ENCODE measurements around the gene PDGFC. TPM values are rescaled to one million over a fixed set of nuclear protein-coding genes. Genes with fewer than 3 reads are reported as not detected.

The PDGFC gene
- total RNA-seq, 1 experiment from 2014 or later = 162 TPM

DNA sequence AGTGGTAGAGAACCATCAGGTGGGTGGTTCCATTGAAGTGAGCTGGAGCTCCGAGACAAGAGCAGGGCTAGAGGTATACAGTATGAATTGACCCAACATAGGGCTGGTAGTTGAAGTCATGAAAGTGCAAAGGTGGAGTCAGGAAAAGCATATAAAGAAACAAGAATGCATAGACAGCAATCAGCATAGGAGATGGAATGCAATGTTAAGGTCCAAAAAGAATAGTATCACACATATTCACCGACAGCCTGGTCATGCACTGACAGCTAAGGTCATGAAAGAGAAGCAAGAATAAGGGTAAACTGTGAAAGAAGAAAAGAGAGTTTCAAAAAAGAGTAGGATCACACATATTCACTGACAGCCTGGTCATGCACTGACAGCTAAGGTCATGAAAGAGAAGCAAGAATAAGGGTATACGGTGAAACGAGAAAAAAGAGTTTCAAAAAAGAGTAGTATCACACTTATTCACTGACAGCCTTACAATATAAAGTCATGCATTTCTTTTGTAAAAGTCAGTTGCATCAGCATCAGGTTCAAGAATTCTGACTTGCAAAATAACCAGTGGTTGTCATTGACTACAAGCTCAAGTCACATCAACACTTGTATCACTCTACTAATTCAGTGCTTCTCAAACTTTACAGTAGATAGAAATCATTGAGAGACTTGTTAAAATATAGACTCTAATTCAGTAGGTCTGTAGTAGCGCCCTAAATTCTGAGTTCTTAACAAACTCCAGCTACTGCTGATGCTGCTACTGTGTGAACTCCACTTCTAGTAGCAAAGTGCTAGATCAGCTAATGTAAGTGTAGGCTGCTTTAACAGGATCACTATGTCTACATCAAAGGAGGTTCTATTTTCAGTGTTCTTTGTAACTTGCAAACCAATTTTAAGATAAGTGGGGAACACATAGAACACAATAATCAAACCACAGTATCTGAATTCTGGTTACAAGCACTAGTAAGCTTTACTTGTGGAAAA lies 221.9 kb downstream of the PDGFC start:
- DNase-seq (ENCODE audit: low read depth) = peak; percentile 59

DNA sequence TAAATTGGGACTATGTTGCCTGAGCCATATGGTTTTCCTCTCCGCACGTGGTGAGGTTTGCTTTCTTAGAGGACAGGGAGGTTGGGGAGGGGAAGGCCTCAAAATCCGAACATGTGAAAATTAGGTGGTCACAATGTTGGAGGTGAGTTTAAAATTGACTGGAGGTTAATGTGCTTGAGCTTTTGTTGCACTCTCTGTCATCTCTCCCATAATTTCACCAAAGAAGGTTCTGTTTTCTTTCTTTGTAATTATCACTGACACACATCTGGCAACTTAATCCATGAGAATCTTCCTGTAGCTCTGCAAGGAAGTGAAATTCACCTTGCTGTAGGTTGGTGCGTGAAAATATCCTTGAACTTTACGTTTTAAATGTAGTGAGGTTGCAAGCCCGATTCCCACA lies 225.5 kb downstream of the PDGFC start:
- no peak for DNase-seq (ENCODE audit: low read depth)

DNA sequence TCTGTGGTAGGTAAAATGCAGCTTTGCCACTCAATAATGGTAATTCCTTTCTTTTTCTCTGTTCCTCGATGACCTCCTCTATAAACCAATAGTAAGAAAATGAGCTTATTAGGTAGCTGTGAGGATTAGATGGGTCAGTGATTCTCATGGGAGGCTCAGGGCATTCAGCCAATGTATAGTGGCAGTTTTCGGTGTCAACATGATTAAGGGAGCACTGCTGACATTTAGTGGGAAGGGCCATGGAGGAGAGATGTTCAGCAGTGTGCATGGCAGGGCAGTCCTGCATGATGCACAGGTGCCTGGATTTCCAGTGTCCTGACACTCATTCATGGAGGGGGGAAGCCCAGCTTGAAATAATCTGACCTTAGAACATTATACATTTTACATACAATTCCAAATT lies 232.8 kb downstream of the PDGFC start:
- DNase-seq (ENCODE audit: low read depth) = no peak

DNA sequence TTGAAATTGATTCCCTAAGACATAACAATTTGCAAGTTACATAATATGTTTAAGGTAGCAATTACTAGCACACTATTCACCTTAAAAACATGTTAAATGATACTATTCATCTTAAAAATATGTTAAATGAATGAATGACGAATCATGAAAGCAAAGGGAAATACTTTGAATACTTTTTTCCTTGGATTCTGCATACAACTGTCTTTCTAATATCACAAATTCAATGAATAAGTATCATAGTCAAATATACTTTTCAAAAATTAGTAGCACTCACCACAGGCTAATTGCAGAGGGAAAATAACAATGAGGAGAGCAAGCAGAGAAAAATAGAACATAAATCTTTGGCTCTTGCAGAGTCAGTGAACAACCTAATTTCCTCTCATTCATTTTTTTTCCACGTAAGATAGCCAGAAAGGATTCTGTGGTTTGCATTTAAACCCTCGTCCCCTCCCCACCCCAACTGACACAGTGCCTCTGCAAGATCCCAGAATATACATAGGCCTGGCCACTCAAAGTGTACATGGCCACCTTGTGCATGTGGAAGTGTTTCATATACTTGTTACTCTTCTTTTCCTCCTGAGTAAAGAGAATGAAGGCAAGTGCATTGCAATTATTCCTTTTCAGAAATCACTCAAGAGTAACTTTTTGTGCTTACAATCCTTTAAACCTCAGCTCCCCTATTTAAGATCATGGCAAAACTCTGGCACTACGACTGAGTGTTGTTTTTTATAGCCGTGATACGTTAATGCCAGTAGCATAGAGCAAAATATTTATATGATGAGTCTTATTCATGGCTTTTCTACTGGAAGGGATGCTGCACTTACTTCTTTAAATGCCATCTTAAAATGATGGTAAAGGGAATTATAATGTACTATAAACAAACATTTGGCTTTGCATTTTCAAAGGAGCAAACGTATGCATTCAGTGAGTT lies 236.4 kb downstream of the PDGFC start:
- peak; percentile 73 for DNase-seq (ENCODE audit: low read depth)

DNA sequence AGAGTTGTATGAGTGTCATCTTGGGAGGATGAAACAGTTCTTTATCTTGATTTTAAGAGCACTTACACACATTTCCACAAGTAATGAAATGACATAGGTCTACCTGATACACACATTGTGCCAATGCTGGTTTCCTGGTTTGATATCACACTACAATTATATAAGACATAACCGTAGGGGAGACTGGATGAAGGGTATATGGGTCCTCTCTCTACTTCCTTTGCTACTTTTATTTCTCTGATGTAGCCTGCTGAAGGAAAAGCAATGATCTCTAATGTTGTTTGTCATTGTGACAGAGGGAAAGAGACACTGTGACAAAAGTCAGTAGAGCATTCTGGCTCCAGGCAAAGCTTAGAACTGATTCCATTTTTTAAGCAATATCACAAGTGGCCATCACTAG lies 238.0 kb downstream of the PDGFC start:
- no peak for DNase-seq (ENCODE audit: low read depth)

DNA sequence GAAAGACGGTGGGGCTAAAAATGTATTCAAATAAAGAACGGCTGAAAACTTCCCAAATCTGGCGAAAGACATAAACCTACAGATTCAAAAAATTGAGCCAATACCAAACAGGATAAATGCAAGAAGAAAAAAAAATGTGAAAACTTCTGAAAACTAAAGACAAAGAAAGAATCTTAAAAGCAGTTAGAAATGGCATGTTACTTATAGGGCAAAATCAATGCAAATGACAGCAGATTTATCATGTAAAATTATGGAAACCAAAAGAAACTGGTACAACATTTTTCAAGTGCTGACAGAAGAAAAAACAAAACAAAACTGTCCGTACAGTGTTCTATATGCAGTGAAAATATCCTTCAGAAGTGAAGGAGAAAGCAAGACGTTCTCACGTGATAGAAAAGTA lies 239.0 kb downstream of the PDGFC start:
- no peak for DNase-seq (ENCODE audit: low read depth)

DNA sequence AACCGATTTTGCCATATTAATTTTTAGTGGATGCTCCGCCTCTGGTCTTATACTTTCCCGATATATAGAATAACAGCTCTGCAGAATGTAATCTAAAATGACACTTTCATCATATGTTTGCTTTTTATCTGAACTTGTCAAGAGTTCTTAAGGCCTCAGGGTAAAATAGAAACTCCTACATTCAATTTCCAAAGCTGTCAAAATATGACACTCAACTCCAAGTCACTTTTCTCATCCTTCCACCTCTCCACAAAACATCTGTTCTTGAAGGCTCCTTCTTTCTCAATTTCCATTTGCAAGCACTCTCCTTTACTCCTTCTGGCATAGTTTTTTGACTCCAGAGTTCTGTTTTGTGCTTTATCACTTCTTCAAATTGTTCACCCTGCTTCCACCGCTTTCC lies 242.2 kb downstream of the PDGFC start:
- DNase-seq (ENCODE audit: low read depth) = no peak

DNA sequence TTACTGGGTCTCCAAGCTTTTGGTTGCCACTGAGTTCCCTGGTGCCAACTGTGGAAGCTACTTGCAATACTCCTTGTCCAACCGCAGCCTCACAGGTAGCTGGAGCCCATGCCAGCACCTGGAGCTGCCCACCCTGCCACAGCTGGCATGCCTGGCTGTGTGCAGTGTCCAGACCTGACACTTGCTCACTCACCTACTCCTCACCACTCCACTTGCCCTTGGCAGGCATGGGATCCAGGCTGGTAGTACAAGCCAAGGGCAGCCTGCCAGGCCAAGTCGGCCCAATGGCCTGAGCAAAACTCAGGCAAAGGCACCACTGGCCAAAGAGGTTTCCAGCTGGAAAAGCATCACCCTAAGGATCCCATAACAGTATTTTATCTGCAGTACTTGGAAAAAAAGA lies 246.3 kb downstream of the PDGFC start:
- no peak for DNase-seq (ENCODE audit: low read depth)

DNA sequence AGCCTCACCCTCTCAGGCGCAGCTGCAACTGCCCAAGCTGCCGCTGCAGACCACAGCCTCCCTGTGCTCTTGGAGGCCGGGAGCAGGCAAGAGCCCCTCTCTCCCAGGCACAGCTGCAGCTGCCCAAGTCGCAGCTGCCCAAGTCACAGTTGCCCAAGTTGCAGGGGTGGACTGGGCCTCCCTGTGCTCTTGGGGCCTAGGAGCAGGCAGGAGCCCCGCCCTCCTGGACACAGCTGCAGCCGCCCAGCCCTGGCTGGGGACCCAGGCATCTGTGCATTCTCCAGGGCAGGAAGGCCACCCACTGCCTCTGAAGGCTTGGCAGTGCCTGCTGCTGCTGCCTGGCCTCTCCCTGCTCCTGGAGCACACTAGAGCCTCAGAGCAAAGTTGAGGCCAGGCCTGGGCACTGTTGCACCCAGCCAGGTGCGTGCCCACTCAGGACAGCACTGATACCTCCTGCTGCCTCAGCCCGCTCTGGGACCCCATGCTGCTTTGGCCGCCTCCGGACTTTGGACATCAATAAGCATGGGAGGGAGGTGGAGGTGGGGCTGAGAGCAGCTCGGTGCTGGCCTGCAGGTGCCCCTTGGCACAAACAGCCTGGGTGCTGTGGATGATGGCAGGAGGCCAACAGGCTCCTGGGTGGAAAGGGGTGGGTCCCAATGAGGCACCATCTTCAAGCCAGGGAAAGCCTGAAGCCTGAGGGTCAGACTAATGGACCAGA lies 247.5 kb downstream of the PDGFC start:
- no peak for DNase-seq (ENCODE audit: low read depth)

DNA sequence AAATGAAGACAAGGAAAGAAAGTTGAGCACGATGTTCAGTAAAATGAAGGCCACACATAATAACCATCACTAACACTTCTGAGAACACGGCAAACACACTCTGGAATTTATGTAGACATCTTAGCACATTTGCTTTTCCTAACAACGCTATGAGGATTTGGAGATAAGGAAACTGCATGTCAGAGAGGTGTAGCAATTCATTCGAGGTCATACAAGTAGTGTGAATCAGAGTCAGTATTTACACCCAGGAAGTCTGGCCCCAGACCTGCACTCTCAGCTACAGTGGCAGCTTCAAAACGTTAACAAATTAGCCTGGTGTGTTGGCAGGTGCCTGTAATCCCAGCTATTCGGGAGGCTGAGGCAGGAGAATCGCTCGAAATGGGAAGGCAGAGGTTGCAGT lies 253.4 kb downstream of the PDGFC start:
- no peak for DNase-seq (ENCODE audit: low read depth)

DNA sequence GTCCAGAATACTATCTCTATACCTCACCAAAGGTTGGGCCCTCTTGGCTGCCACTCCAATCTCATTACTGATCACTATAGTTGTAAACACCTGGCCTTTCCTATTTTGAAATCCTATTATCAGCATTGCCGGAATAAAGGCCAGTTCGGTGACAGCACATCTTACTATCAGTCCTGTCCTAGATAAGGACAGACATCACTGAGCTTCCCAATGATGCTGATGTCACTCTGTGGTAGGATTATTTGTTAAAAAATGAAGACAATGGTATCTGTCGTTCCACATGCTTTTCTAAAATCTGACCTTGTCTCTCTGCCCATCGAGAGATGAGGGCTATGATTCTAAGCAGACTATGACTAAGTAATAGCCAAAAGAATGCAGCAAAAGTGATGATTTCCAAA lies 260.4 kb downstream of the PDGFC start:
- DNase-seq (ENCODE audit: low read depth) = no peak

Other genes starting within 250 kb of the PDGFC start
- 21.0 and 28.7 TPM in 2 replicates for gene GLRB, start 104.4 kb upstream of the PDGFC start, total RNA-seq (2014; rRNA removed; shearing (Covaris generic))
- gene GRIA2, start 248.9 kb upstream of the PDGFC start, total RNA-seq (2014; rRNA removed; shearing (Covaris generic)) = not detected in 2 replicates

Data from M059J (cell line).